HCT116 (cell line): Measurements from ENCODE around the gene PKDCC.

Experiments
- CBX3 ChIP-seq: IDR thresholded peaks from 2 replicates; pipeline ENCODE4 v1.6.1; 2012; ENCODE audit warnings: low read depth
- EGR1 ChIP-seq: IDR thresholded peaks from 2 replicates; pipeline ENCODE4 v1.6.1; 2012; ENCODE audit warnings: low read depth
- EZH2 ChIP-seq: fragments of 200-600 bp; sonication (generic); IDR thresholded peaks from 2 replicates; pipeline ENCODE4 v1.6.1; 2017; ENCODE audit warnings: antibody characterized with exemption, mixed run types
- FOSL1 ChIP-seq: IDR thresholded peaks from 2 replicates; pipeline ENCODE4 v1.6.1; 2012; ENCODE audit warnings: low read depth
- JUND ChIP-seq: IDR thresholded peaks from 2 replicates; pipeline ENCODE4 v1.6.1; 2012
- POLR2A ChIP-seq: IDR thresholded peaks from 2 replicates; pipeline ENCODE4 v1.7.0; 2011; ENCODE audit warnings: borderline replicate concordance; ENCODE audit not compliant: insufficient read depth, insufficient read length; ENCODE audit errors: extremely low read depth
- SP1 ChIP-seq: IDR thresholded peaks from 2 replicates; pipeline ENCODE4 v1.6.1; 2012; ENCODE audit warnings: low read depth
- ZFX ChIP-seq: fragments of 450-650 bp; IDR thresholded peaks from 2 replicates; pipeline ENCODE4 v1.6.1; 2017
- ZNF274 ChIP-seq: fragments of 200-500 bp; sonication (Bioruptor generic); IDR thresholded peaks from 2 replicates; pipeline ENCODE4 v1.6.1; 2014; ENCODE audit warnings: mild to moderate bottlenecking, low read depth, low read length, inconsistent platforms
- TF ChIP-seq, protein P1 (sequence below), 3 experiments: fragments of 200-600 bp in 1 of 3; sonication (generic) in 1 of 3; IDR thresholded peaks in 2 of 3; conservative IDR thresholded peaks in 1 of 3; 2 replicates each; pipeline ENCODE4 v1.5.1; 2012 to 2017; ENCODE audit warnings: low read depth in 2 of 3, low read length in 2 of 3, antibody characterized with exemption in 1 of 3, borderline replicate concordance in 1 of 3, control low read depth in 1 of 3, mild to moderate bottlenecking in 1 of 3, mixed read lengths in 1 of 3, mixed run types in 1 of 3, moderate library complexity in 1 of 3; ENCODE audit not compliant: insufficient read depth in 1 of 3

DNA sequence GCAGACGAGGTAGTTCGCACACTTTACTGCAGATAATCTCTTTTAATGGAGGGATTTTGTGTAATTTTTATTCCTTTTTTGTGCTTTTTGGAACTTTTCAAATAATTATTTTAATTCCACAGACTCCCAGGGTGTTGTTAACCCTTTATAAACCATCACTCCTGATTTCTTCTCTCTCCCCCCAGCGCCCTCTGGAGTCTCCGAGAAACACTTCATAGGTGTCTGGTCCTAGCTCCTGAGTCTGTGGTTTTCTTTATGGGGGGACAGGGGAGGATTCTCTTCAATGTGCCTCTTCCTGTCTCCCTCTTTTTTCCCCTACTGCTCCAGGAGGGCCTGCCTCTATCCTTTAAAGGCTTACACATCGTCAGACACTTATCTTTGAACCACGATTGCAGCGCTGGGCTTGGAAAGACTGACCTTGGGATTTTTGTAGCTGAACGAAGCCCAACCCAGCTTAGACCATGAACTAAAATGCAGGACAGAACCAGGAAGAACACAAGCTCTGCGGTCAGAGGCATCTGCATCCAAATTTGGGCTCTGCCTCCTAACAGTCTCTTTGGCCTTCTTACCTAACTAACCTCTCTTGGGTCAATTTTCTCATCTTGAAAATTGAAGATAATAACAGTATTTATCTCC is 7.1 kb upstream of the PKDCC start:
- TF ChIP-seq, protein P1, sequence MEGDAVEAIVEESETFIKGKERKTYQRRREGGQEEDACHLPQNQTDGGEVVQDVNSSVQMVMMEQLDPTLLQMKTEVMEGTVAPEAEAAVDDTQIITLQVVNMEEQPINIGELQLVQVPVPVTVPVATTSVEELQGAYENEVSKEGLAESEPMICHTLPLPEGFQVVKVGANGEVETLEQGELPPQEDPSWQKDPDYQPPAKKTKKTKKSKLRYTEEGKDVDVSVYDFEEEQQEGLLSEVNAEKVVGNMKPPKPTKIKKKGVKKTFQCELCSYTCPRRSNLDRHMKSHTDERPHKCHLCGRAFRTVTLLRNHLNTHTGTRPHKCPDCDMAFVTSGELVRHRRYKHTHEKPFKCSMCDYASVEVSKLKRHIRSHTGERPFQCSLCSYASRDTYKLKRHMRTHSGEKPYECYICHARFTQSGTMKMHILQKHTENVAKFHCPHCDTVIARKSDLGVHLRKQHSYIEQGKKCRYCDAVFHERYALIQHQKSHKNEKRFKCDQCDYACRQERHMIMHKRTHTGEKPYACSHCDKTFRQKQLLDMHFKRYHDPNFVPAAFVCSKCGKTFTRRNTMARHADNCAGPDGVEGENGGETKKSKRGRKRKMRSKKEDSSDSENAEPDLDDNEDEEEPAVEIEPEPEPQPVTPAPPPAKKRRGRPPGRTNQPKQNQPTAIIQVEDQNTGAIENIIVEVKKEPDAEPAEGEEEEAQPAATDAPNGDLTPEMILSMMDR (IDR thresholded peaks at IDR 0.05 in 2 of 3, conservative IDR thresholded peaks at IDR 0.05 in 1 of 3; ENCODE audit: borderline replicate concordance in 1 of 3, insufficient read depth in 1 of 3, low read depth in 2 of 3, low read length in 2 of 3), result peak; percentile 18 to 36 (median 21); a peak in 4 of 6 replicates
- no peak for TF ChIP-seq POLR2A
- no peak for TF ChIP-seq FOSL1
- TF ChIP-seq EZH2, result no peak
- TF ChIP-seq CBX3, result no peak
- TF ChIP-seq JUND, result no peak
- TF ChIP-seq ZFX, result no peak
- TF ChIP-seq ZNF274, result no peak
- TF ChIP-seq EGR1, result no peak
- TF ChIP-seq SP1, result no peak
